Esophagus squamous epithelium (tissue), 4 donors: ENCODE measurements around the gene CTDSPL2.

ENCODE experiments used
- POLR2A ChIP-seq, 4 donors: fragments of 450-650 bp; IDR thresholded peaks; one replicate each; pipeline ENCODE4 v1.6.1; 2017; ENCODE audit warnings: antibody characterized with exemption in 4 of 4, mild to moderate bottlenecking in 4 of 4, moderate library complexity in 3 of 4
- TF ChIP-seq, protein P1 (sequence below), 6 experiments: fragments of 450-650 bp in 4 of 6; fragments of 200-600 bp in 2 of 6; sonication (generic) in 2 of 6; IDR thresholded peaks; one replicate each; pipeline ENCODE4 v1.5.1; 2016 to 2019; ENCODE audit warnings: antibody characterized with exemption in 6 of 6, mild to moderate bottlenecking in 4 of 6, moderate library complexity in 4 of 6

DNA sequence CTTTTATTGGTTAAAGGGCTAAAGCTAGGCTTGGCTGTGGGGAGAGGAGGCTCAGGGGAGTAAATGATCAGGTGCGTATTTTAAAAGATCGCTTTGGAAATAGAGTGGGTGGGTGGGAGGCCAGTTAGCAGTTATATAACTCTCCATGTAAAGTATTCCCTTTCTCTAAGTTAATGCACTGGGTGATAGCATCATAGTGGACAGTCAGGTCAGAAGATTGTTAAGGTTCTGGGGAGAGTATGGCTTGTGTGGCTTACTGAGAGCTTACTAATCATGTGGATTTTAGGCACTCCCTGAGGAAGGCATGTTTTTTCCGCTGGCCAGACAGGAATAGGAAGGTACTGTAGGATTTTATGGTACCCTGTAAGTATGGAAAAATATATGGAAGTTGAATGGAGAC is 103.2 kb downstream of the CTDSPL2 start:
- TF ChIP-seq, protein P1, sequence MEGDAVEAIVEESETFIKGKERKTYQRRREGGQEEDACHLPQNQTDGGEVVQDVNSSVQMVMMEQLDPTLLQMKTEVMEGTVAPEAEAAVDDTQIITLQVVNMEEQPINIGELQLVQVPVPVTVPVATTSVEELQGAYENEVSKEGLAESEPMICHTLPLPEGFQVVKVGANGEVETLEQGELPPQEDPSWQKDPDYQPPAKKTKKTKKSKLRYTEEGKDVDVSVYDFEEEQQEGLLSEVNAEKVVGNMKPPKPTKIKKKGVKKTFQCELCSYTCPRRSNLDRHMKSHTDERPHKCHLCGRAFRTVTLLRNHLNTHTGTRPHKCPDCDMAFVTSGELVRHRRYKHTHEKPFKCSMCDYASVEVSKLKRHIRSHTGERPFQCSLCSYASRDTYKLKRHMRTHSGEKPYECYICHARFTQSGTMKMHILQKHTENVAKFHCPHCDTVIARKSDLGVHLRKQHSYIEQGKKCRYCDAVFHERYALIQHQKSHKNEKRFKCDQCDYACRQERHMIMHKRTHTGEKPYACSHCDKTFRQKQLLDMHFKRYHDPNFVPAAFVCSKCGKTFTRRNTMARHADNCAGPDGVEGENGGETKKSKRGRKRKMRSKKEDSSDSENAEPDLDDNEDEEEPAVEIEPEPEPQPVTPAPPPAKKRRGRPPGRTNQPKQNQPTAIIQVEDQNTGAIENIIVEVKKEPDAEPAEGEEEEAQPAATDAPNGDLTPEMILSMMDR (IDR thresholded peaks at IDR 0.05): no peak
- no peak for TF ChIP-seq POLR2A (IDR thresholded peaks at IDR 0.05)
